GM19455 (cell line): Measurements from ENCODE around the gene TMCC1.

Source experiments
- ATAC-seq: cut with Tn5 transposase; IDR thresholded peaks from one replicate; pipeline ENCODE4 v1.9.1; 2021; ENCODE audit not compliant: unreplicated experiment

The TMCC1 gene

GRCh38 chr3:129602309-129602708, 291.2 kb downstream of the TMCC1 start:
- ATAC-seq, result no peak

DNA sequence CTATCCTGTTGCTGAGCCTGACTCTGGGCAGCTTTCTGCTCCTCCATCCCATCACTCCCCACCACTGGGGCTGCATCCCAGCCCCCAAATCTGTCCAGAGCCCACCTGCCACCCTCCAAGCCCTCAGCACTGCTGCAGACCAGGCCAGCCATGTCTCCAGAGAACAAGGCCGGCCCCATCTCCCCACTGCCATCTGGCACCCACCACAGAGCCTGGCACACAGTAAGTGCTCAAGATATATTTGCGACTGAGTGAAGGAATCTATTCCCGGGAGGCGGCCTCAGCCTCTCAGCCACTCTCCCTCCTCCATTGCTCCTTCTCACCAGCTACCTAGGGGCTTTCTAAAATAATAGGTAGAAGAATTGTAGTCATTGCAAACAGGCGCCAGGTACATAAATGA, 291.8 kb downstream of the TMCC1 start:
- no peak for ATAC-seq

DNA sequence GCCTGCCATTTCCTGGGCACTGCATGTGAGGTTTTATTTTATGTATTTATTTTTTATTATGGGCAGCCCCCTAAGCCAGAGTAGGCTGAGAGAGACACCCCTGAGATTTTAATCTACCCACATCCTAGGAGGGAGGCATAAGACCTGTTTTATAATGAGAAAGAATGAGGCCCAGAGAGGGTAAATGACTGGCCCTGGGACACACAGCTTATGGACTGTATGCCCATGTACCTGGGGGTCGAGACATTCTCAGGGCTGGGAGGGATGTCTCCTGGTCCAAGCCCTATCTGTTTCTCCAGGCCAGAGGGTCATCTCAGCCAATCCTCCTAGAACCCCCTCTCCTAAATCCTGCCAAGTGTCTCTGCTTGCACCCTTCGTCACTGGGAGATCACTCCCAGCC, 293.2 kb downstream of the TMCC1 start:
- no peak for ATAC-seq

- ATAC-seq, result no peak
Measured at GRCh38 chr3:129599607-129600006, 293.9 kb downstream of the TMCC1 start.

DNA sequence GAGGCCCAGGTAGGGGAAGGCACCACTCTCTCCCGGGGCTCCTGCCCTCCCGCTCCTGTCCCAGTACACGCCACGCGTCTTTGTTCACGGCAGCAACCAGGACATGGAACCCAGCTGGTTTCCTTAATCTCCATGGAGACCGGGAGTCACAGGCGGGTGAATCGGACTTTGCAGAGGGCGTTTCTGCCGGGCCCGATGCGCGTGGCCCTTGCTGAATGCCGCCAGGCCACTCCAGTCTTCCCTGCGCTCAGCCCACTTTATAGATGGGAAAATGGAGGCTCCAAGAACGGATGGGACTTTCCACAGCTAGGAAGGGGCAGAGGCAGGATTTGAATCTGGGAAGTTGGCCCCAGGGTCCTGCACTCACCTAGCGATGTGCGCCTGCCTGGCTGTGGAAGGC, 294.4 kb downstream of the TMCC1 start:
- ATAC-seq, result no peak

GRCh38 chr3:129598484-129598883, 295.0 kb downstream of the TMCC1 start:
- ATAC-seq, result no peak

DNA sequence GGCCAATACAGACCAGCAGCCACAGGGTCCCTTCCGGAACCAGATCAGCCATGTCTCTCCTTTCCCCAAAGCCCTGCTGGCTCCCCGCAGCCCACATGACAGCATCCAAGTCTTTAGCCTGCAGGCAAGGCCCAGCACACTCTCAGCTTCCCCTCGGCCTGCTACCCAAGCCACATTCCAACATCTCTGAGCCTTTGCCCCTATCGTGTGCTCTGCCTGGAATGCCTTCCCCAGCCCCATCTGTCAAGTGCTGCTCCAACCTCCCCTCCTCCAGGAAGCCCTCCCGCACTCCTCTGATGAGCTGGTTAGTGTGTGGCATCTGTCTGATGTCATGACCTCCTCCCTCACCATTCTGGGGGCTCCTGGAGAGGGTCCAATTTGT, 295.5 kb downstream of the TMCC1 start:
- no peak for ATAC-seq
